Suprapubic skin (tissue), 3 donors: ENCODE measurements around the gene KLK1.

Source experiments
- EP300 ChIP-seq: sonication (generic); formaldehyde crosslinking; IDR thresholded peaks from one replicate; pipeline ENCODE4 v1.6.1; 2017; ENCODE audit warnings: antibody characterized with exemption
- POLR2A ChIP-seq, 2 donors: fragments of 450-650 bp; IDR thresholded peaks; one replicate each; pipeline ENCODE4 v1.6.1; 2017; ENCODE audit warnings: antibody characterized with exemption in 2 of 2, mild to moderate bottlenecking in 2 of 2, moderate library complexity in 2 of 2
- TF ChIP-seq, protein P1 (sequence below), 2 donors: fragments of 200-600 bp in 1 of 2; fragments of 450-650 bp in 1 of 2; sonication (generic) in 1 of 2; IDR thresholded peaks; one replicate each; pipeline ENCODE4 v1.5.1; 2016 to 2019; ENCODE audit warnings: antibody characterized with exemption in 2 of 2, mild to moderate bottlenecking in 1 of 2, moderate library complexity in 1 of 2

DNA sequence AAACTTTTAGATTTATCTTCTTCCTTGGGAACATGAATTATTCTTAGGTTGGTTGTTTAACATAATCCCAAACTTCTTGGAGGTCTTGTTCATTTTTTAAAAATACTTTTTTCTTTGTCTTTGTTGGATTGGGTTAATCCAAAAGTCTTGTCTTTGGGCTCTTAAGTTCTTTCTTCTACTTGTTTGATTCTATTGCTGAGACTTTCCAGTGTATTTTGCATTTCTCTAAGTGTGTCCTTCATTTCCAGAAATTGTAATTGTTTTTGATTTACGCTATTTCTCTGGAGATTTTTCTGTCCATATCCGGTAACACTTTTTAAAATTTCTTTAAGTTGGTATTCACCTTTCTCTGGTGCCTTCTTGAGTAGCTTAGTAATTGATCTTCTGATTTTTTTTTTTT is 19.6 kb upstream of the KLK1 start:
- TF ChIP-seq, protein P1, sequence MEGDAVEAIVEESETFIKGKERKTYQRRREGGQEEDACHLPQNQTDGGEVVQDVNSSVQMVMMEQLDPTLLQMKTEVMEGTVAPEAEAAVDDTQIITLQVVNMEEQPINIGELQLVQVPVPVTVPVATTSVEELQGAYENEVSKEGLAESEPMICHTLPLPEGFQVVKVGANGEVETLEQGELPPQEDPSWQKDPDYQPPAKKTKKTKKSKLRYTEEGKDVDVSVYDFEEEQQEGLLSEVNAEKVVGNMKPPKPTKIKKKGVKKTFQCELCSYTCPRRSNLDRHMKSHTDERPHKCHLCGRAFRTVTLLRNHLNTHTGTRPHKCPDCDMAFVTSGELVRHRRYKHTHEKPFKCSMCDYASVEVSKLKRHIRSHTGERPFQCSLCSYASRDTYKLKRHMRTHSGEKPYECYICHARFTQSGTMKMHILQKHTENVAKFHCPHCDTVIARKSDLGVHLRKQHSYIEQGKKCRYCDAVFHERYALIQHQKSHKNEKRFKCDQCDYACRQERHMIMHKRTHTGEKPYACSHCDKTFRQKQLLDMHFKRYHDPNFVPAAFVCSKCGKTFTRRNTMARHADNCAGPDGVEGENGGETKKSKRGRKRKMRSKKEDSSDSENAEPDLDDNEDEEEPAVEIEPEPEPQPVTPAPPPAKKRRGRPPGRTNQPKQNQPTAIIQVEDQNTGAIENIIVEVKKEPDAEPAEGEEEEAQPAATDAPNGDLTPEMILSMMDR (IDR thresholded peaks at IDR 0.05) = no peak
- TF ChIP-seq EP300 (no peak), POLR2A (IDR thresholded peaks at IDR 0.05) (no peak)
